GM21515 (cell line): ENCODE data around the gene EFCAB8.
"Not testable (repeated sequence)": the region's sequence is repeated elsewhere in the genome, so short reads cannot be mapped to it uniquely, and the experiment has no call there.

Experiments used
- ATAC-seq: cut with Tn5 transposase; IDR thresholded peaks from one replicate; pipeline ENCODE4 v1.9.1; 2021; ENCODE audit not compliant: unreplicated experiment

The EFCAB8 gene

GRCh38 chr20:32839982-32840285 is 18.8 kb upstream of the EFCAB8 start:
- no peak for ATAC-seq

- ATAC-seq = no peak
These were observed 17.5 kb upstream of the EFCAB8 start for GRCh38 chr20:32841174-32841573.

DNA sequence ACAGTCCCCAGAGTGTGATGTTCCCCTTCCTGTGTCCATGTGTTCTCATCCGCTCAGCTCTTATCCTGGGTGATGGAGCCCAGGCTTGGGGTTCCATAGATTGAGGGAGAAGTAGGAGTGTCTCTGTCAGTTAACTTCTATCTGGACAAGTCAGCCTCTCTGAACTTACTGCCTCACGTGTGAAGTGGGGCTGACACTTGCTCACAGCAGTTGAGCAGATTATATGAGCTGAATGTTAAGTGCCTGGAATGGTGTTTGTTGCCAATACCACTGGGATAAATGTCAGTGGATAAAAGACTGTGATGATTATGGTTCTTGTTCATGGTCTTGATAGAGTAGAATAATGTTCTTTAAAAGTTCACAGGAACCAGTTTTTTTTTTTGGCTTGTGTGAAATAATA is 17.1 kb upstream of the EFCAB8 start:
- no peak for ATAC-seq

- ATAC-seq = no peak
These were observed 15.8 kb upstream of the EFCAB8 start for GRCh38 chr20:32842688-32843524.

- no peak for ATAC-seq
These were observed 12.9 kb upstream of the EFCAB8 start for GRCh38 chr20:32845786-32846185.

GRCh38 chr20:32846852-32847251 is 11.9 kb upstream of the EFCAB8 start:
- ATAC-seq = no peak

- ATAC-seq = no peak
These were observed 10.8 kb upstream of the EFCAB8 start for GRCh38 chr20:32847964-32848363.

- ATAC-seq = no peak
These were observed 9.9 kb upstream of the EFCAB8 start for GRCh38 chr20:32848846-32849245.

- ATAC-seq = no peak
These were observed 9.1 kb upstream of the EFCAB8 start for GRCh38 chr20:32849577-32849976.

DNA sequence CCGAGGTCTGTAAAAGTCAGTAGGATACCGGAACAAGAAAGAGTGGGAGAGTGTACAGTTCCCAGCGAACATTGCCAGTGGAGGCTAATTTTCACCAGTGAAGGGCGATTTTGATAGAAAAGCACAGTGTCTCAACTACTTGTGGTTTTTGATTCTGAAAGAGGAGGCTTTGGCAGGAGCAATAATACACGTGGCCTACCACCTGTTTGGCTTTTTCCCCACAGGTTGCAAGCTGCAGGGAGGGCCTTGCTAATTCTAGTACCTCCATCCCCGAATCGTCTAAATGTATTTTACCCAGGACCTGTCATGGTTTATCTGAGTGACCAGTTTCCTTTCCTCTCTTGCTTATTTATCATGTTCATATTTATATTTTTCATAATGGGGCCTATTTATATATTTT is 3.3 kb upstream of the EFCAB8 start:
- ATAC-seq = no peak

- no peak for ATAC-seq
These were observed 534 bp upstream of the EFCAB8 start for GRCh38 chr20:32858189-32858588.

DNA sequence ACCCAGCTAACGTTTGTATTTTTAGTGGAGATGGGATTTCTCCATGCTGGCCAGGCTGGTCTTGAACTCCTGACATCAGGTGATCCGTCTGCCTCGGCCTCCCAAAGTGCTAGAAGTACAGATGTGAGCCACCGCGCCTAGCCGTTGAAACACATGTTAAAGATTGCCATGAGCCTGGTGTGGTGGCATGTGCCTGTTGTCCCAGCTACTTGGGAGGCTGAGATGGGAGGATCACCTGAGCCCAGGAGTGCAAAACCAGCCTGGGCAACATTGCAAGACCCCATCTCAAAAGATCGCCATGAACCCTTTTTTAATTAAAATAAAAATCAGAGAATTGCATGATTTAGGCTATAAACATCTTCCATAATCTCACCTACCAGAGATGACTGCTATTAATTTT is 2.7 kb downstream of the EFCAB8 start:
- no peak for ATAC-seq

- no peak for ATAC-seq
These were observed 10.8 kb downstream of the EFCAB8 start for GRCh38 chr20:32869562-32869961.

- ATAC-seq = not testable (repeated sequence)
These were observed 11.8 kb downstream of the EFCAB8 start for GRCh38 chr20:32870526-32870925.

- no peak for ATAC-seq
These were observed 12.3 kb downstream of the EFCAB8 start for GRCh38 chr20:32870985-32871384.

DNA sequence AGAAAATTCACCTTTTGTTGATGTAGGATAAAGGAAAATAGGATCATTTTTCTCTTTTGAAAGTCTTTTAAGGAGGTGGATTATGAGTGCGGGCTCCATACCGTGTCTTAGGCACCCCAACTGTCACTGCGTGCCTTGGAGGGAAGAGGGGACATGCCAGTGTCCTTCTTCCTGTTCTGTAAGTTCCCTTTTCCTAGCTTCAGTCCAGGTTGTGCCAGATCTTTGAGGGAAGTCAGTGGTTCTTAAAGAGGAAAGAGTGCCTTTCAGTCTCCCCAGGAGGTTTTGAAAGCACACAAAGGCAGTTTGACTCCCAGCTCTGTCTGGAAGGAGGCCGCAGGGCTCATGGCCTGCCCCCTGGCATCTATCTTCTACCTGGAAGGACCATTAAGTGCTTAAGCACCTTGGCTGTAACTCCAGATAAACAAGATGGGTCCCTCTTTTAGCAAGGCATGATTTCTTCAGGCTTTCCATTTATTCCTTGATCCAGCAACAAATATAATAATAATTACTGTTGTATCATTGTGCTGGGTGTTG is 13.0 kb downstream of the EFCAB8 start:
- ATAC-seq = no peak

- no peak for ATAC-seq
These were observed 13.5 kb downstream of the EFCAB8 start for GRCh38 chr20:32872266-32872665.

- no peak for ATAC-seq
These were observed 16.9 kb downstream of the EFCAB8 start for GRCh38 chr20:32875673-32876072.

GRCh38 chr20:32877507-32877906 is 18.8 kb downstream of the EFCAB8 start:
- ATAC-seq = no peak

DNA sequence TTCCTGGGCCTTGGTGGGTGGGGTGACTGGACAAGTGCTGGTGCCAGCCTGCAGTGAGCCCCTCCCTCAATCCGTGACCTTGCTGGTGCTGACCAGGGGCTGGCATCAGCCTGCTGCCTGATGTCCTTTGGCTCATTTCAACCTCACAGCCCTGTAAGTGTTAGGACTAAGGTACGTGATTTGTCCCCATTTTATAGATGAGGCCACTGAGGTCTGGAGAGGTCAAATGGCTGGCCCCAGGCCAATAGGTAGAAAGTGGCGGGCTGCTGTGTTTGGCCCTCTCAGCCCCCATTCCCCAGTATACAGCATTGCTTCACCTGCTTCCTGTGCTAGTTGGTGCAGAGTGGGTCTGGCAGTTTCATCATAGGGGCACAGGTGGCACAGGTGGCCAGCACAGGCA is 20.1 kb downstream of the EFCAB8 start:
- no peak for ATAC-seq

- ATAC-seq = no peak
These were observed 20.8 kb downstream of the EFCAB8 start for GRCh38 chr20:32879538-32879937.

DNA sequence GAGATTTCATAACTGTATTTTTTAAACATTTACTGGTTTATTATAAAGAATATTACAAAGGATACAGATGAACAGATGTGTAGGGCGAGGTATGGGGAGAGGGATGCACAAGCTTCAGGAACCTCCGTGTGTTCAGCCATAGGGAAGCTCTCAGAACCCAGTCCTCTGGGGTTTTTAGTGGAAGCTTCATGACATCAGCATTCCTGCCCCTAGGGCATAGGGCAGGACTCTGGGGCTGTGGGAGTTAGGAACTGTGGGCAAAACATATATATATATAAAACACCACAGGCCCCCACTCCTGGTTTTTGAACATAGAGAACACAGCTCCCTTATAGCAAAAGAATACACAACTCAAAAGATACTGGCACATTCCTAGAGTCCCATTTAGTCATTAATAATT is 21.9 kb downstream of the EFCAB8 start:
- no peak for ATAC-seq

DNA sequence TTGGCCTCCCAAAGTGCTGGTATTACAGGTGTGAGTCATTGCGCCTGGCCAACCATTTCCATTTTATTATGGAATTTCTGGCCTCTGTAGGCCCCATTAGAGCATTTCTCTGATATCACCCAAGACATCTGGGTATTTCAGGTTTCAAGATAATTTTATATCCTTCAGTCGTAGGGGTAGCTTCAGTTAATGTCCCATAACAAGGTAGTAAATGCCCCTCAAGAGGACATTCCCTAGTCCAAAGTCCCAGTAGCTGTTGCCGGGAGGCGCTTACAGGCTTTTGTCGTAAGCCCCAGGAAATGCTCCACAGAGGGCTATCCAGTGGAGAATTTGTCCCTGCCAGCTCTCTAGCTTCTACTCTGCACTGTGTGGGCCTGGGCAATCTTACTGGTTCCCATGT is 24.4 kb downstream of the EFCAB8 start:
- no peak for ATAC-seq
